COLO668 (cell line): ENCODE data around the gene MATN1.

Experiments
- DNase-seq: peaks from one replicate; lab custom pipeline; 2025; ENCODE audit not compliant: unreplicated experiment; lab: John Stamatoyannopoulos, UW

The MATN1 gene

DNA sequence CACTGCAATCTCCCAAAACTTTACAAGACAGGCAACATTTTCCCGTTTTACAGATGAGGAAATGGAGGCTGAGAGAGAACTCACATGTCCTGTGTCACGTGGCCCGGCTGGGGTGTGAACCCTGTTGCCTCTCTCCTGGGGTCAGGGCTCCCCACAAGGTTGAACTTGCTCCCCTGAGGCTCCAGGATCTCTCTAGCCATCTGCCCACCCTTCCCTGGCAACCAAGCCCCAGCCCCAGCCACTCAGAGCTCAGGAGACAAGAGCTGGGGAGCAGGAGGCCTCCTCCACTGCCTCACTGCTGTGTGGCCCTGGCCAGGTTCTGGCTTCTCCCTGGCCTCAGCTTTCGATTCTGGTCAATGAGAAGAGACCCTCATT lies 22.4 kb upstream of the MATN1 start:
- no peak for DNase-seq

DNA sequence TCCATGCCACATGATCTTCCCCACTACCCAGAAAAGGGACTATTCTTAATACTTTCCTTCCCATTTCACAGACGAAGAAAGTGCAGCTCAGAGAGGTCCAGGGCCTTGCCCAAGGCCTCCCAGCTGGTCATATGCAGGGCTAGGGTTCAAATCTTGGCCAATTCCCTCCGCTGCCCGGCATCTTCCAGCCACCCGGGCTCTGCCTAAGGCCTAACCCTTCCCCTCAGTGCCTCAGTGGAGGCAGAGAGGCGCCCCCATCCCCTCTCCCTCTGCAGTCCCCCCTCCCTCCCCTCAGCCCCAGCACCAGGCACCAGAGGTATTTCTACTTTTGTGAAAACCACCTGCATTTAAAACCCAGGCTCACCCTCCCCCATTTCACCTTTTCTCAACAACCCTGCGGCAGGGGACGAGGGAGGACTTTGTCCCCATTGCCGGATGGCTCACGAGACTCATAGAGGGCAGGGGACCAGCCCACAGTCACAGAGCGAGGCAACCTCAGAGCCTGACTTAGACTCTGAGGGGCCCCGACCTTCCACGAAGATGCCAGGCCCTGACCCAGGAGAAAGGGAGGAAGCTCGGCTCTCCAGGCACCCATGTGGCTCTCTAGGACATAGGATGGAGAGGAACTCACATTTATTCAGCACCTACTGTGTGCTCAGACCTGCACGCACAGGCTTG lies 21.9 kb upstream of the MATN1 start:
- DNase-seq, result no peak

DNA sequence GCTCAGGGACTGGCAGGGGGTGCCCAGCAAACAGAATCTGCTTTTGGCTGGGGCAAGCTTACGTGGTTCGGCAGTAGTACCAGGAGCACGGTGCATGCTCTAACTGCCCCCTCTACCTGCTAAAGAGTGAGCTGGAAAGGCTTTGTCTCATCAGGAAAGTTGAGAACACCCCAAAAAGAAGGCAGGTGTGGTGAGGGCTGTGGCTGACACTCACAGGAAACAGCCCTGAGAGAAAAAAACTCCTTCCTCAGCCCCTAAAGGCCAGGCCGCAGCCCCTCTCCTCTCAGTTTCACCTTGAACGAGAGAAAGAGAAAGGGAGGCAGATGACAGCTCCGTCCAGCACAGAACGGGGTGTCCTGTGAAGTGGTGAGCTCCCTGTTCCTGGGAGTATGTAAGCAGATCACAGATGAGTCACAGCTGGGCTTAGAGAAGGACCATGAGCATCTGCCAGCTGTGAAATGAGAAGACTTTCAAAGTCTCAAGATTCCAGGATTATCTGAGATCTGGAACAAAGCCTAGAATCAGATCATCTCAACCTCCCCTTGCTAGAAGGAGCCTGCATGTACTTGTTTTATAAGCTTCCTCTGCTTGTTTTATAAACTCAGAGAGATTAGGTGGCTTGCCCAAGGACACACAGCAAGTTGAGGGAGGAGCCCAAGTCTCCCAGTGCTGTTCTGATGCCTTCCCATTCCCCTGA lies 20.8 kb upstream of the MATN1 start:
- DNase-seq, result no peak

DNA sequence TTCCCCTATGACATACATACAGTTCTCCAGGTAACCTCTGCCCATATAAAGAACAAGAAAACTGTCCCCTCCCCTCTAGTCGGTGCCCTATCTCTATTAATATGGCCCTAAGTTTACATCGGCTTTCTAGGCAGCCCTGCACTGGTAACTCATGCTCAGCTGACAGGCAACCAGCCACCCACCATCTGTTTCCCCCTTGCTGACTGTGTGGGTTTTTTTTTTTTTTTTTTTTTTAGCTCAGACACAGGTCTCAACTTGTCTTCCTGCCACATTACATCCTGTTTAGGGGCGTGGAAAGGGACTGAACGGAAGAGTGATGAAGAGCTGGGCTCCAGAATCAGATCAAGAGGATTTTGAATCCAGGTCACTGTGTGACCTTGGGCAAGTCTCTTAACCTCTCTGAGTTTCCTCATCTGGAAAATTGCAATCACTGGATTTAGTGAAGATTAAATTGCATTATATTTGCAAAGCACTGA lies 20.2 kb upstream of the MATN1 start:
- DNase-seq, result no peak

DNA sequence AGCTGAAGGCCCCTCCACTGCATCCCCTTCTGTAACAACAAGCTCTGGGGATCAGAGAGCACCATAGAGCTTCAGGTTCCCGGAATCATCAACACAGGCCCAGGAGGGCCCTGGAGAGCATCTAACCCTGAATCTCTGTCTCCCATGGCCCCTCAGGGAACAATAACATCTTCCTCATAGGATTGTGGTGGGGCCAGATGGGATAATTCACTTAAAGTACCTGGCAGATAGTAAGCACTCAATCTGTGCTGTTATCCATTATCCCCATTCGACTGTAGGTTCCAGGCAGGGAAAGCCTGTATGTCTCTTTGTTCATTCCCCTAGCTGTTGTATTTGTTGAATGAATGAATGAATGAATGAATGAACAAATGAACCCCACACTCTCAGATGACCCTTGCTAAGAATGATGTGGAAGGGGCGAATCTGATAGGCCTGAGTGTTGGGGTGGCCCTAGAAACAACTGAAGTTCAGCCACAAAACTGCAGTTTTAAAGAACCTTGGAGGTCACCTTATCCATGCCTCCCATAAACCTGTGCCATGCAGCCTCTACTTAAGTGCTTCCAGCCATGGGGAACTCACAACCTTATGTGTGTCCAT lies 19.7 kb upstream of the MATN1 start:
- no peak for DNase-seq

DNA sequence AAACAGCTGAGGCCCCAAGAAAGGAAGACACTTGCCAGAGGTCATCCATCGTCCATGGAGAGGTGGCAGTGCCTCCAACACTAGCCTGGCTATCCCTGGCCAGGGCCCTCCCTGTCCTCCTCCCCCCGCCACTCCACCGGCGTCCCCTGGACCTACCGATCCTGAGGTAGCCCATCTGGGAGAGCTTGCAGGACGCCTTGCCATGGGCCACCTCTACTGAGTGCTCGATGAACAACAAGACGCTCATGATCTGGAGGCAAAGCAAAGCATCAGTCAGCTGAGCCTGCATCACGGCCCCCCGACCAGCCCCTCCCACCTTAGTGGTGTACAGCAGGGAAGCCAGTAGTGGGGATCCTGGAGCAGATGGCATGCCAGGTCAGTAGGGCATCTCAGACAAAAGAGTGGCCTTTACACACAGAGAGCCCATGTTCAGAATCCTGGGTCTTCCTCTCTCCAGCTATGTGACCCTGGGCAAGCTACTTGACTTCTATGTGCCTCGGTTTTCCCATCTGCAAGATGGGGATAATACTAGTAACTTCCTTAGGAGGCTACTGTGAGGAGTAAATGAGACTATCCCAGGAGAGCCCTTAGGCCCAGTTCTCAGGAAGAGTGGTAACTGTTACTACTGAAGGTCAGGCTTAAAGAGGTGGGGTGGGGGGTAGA lies 19.0 kb upstream of the MATN1 start:
- DNase-seq, result no peak

DNA sequence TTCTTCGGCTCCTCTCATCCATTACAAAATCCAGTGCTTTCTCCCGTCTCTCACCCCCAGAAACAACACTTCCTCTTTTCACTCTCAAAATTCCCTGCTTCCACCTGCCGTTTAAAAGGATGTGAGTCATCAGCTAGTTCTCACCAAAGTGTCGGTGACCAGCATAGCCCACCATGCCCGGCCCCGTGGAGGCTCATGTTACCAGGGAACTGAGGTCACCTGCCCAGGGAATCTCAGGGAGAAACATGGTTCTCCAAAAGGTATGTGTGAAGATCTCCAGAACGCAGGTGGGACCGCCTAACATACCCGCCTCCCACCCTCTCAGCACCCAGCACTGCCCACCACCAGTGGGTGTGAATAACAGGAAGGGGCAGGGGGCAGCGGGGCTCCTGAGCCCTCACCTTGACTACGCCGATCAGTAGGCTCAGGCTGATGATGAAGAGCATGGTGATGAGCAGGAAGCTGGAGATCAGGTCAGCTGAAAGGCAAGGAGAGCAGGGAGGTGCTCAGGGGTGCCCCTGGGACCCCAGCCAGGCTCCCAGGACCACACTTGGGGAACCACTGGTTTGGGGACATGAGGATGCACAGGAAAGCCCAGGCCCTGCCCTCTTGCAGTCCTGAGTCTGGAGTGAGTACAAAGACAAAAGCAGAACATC lies 18.0 kb upstream of the MATN1 start:
- DNase-seq, result no peak

DNA sequence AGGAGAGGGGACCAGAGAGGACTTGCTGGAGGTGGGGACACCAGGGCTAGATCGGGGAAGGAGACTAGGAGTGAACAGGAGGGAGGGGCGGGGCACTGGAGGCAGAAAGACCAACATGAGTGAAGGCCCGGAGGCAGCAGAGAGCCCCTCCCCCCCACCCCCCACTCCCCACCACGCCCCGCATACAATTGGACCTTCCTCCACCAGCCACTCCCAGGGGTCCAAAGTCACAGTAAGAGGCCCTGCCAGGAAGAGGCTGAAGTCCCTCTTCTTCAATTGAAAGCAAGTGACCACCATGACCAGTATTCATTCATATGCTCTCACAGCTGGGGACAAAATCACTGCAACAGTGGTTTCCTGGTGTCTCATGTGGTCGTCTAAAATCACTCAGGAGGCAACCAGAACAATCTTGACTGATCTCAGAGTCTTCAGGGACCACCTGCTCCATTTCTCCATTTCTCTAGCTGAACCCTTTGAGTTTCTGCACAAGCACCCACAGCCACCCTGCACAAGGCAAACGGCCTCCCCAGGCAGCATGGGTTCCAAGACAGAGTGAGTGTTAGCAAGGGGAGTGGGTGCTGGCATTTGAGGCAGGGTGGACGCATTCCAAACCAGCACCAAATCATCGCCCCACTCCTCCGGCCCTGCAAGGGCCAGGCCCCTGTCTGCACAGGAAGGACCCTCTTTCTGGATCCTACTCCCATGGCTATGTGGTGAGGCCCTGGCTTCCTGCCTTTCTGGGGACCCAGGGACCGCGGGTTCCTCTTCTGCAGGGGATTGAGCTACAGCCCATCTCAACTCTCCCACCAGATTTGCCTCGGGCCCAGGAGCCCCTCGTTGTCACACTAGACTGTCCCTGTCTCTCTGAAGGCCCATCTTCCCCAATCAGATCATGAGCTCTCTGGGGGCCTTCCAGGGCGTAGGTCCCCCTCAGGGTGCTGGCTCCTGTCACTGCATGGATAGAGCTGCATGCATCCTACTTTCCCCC lies 17.2 kb upstream of the MATN1 start:
- no peak for DNase-seq

DNA sequence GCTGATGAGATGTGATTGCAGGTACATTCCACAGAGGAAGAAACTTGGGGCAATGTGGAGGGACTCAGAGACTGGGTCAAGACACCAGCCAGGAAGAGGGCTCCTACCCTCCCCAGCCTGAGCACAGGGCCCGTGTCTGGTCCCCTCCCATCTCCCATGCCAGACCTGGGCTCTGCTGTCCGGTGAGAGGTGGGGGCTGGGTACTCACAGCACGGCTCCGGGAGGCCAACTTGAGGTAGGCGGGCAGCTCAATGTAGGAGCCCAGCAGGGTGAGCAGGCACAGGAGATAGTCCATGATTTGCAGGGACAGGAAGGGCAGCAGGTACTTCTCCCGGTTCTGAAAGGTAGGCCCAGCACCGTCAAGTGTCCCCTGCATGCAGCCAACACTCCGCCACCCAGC lies 16.2 kb upstream of the MATN1 start:
- no peak for DNase-seq

DNA sequence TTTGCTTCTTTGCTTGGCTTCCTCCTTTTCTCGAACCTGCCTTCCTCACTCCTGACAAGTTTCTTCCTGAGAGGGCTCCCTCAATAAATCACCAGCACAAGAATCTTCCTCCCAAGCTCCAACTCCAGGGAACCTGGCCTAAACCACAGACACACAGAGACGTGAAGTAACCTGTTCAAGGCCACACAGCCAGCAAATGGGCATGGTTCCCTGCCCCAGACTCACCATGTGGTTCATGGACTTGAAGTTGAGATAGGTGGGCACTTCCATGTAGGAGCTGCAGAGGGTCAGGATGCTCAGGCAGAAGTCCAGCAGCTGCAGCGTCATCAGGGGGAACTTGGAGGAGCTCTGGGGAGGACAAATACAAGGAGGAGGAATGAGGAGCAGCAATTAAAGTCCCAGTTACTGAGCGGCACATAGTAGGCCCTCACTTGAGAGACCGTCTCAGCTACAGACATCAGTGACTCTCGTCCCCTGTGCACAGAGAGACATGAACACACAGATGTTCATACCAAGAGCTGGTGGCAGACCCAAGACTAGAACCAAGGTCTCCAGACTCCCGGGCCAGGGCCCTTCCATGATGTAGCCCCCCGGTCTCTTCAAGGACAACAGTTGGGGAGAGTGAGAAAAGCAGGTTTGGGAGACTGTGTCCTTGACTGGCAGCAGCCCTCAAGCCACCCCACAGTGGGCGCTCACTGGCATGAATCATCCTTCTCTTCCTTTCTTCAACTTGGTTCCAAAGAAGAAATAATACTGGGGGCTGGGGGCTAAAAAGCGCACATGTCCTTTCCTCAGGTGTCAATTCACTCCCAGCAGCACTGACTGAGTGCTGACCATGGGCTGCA lies 15.6 kb upstream of the MATN1 start:
- DNase-seq, result no peak

DNA sequence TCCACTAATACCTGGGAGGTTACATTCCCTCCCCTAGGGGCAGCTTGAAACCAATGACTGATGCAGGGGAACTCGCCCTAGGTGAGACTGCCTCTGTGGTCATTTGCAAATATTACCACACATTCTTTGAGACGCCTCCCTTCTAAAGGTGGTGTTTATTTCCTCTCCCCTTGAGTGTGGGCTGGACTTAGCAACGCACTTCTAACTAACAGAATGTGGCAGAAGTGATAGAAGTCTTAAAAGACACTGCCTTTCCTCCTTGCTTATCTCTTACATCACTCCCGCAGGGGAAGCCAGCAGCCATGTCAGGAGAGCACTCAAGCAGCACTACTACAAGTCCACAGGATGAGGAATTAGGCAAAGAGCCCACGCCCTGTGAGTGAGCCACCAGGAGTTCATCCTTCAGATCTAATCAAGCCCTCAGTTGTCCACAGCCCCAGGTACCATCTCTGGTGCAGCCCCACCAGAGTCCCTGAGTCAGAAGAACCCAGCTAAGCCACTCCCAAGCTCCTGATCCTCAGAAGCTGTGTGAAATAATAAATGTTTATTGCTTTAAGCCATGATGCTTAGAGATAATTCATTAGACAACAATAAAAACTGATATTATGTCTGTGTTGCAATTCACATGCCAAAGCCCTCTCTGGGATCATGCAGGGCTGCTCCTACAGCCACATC lies 14.8 kb upstream of the MATN1 start:
- DNase-seq, result no peak

DNA sequence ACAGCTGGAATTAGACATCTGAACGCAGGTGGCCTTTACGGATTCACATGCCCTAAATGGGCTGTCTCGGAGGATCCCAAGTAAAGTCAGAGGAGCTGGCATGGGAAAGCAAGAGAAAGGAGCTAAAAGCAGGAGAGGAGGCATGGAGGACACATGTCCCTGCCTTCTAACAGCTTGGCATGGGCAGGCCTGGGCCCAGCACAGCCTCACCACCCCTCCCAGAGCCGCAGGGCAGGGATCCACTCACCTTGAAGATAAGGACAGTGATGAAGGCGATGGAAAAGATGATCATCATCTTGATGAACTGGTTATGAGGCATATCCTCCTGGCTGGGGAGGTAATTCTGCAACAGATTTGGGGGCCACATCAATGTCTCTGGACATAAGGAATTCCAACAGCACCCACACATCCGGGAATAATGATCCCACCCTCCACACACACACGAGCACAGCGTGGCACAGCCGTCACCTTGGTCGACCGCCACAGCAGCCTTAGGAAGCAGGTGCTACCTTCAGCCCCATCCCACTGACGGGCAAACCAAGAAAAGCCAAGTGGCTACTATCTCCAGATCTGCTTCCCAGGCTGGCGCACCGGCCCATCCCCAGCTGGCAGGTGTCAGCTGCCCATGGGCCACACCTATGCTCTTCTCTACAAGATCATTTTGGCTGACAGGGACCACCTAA lies 14.1 kb upstream of the MATN1 start:
- DNase-seq, result no peak

DNA sequence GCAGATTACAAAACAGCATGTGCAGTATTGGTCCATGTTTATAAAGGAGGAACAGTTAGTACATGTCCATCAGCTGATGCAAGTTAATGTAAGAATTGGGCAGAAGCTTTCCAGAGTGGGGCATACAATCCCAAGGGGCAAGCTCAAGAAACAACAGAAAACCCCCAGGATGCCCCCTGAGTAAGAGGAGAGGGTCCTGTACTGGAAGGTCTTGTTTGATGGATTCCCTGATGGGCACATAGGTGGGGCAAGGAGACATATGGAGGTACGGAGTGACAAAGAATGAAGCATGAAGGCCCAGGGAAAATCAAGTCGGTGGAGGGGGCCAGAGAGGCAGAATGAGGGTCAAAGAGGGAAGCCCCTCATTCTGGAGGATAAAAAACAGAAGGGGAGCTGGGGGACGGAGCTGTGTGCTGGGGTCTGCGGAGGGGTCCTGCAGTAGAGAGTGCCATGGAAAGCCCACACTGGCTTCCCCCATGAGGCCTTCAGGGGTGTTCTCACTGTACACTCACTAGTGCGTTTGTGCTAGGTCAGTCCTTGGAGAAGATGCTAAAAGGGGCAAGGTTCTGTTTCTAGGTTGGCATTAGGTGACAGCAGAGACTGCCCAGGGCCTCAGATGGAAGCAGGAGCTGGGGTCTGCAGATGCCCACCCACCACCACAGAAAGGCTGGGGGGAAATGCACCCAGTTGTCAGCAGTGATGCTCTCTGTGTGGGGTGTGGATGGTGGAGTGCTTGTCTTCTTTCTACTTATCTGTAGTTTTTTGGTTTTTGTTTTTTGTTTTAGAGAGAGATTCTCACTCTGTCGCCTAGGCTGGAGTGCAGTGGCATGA lies 12.5 kb upstream of the MATN1 start:
- no peak for DNase-seq

DNA sequence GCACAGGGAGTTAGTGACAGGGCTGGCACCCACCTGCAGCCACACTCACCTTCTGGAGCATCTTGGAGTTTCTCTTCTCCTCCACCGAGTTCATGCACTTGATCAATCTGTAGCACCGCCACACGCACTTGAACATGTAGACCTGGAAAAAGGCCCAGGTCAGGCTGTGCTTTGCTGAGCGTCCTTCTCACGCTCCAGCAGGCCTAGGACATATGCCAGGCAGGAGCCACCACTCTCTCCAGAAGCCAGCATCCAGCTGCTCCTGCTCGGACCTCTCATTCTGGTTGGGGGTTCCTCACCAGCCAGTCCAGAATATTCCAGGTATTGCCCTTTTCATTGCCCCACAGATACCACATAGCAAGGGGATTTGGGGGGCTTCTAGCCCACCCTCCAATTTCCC lies 11.7 kb upstream of the MATN1 start:
- DNase-seq, result no peak

DNA sequence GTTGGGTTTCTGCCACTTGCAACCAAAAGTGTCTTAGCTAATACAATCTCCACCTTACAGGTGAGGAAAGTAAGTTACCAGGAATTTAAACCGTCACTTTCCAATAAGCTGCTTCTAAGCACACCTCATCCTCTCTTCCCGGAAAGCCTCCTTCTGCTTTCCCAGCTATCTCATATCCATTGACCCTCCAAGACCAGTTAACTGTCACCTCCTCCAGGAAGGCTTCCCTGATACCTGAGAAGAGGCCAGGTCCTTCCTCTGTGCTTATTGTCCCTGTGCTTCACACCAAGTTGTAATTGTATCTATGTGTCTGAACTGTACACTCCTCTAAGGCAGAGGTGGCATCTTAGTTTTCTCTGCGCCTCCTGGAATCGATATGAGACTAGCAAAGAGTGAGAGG lies 11.2 kb upstream of the MATN1 start:
- DNase-seq, result no peak

DNA sequence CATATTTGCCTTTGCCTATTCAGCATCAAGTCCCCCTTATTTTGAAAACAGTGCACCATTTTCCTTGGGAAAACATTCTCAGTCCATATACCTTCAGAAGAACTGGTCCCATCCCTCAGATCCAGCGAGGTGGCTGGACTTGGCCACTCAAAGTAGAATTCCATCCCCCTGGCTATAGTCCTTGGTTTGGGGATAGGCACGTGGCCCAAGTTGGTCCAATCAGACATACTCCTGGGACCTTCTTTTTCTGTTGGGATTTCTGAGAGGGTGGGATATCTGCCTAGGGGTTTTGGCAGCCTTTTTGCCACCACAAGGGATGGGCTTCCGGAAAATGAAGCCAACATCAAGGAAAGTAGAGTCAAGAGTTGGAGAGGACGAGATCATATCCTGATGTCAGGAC lies 10.7 kb upstream of the MATN1 start:
- no peak for DNase-seq

DNA sequence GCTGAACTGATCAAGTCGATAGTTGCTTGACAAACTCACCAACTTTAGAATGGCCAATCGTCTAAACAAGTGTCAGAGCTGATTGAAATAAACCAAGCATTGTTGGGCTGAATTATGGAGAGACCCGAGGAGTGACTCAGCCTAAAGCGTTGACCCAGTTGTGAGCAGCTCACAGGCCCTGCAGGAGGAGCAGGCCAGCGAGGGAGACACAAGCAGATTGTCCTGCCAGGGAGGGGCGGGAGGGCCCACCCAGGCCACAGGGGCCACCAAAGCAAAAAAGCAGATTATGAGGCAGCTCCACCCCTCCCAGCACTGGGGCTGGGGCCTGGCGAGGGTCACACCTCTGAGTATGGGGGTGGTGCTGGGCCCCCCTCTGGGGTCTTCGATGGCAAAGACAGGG lies 10.1 kb upstream of the MATN1 start:
- DNase-seq, result no peak
